ENCODE results near the gene CLASP1. TPM values are rescaled to one million over a fixed set of nuclear protein-coding genes. Genes with fewer than 3 reads are reported as not detected.

The CLASP1 gene
- total RNA-seq, 2 experiments from 2014 or later = 60.3 to 61.4 TPM

DNA sequence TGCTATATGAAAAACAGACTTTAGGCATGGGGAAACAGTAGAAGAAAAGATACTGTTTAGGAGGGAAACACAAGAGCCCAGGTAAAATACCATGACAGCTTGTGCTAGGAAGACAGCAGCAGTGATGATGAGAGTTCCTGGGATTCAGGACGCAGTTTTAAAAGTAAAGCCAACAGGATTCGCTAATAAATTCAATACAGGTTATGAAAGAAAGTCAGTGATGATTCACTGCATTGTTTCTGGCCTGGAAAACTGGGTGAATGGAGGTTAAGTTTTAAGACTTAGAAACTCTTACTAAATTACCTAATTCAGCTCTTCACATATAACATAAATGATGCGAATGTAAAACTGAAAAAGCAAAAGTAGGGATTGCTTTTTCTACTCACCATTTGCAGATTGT, 146.5 kb downstream of the CLASP1 start:
- peaks cover 52% of the 10 kb centered on the region for H3K36me3 Mint-ChIP-seq (ENCODE audit: low read depth)
- CTCF ChIA-PET = no interaction called here
- no peak overlapping the region for H3K4me3 Mint-ChIP-seq

DNA sequence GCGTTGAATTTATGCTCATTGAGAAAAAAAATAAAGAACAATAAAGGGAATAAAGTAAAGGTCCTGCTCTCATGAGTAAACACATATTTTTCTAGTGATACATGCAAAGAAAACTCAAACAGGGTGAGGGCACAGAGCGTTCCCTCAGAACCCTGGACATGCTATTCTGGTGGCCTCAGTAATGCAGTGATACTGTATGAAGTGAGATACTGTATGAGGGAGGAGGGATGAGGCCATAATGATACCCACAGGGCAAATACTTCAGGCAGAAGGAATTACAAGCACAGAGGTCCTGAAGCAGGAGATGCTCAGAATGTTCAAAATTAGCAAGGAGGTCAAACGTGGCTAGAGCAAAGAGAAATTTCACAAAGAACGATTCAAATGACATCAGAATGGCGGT, 147.0 kb downstream of the CLASP1 start:
- no peaks in the 10 kb centered on the region for H3K27me3 Mint-ChIP-seq
- no peak overlapping the region for H3K4me3 Mint-ChIP-seq
- no peak overlapping the region for H3K27ac Mint-ChIP-seq
- H3K36me3 Mint-ChIP-seq (ENCODE audit: low read depth) = peaks cover 48% of the 10 kb centered on the region
- H3K9me3 Mint-ChIP-seq = no peaks in the 10 kb centered on the region
- ChIA-PET POLR2A (no interaction called here), CTCF (no interaction called here)
- ATAC-seq = no peak
- TF ChIP-seq, protein P1, sequence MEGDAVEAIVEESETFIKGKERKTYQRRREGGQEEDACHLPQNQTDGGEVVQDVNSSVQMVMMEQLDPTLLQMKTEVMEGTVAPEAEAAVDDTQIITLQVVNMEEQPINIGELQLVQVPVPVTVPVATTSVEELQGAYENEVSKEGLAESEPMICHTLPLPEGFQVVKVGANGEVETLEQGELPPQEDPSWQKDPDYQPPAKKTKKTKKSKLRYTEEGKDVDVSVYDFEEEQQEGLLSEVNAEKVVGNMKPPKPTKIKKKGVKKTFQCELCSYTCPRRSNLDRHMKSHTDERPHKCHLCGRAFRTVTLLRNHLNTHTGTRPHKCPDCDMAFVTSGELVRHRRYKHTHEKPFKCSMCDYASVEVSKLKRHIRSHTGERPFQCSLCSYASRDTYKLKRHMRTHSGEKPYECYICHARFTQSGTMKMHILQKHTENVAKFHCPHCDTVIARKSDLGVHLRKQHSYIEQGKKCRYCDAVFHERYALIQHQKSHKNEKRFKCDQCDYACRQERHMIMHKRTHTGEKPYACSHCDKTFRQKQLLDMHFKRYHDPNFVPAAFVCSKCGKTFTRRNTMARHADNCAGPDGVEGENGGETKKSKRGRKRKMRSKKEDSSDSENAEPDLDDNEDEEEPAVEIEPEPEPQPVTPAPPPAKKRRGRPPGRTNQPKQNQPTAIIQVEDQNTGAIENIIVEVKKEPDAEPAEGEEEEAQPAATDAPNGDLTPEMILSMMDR (IDR thresholded peaks at IDR 0.05) = no peak
- H3K4me1 Mint-ChIP-seq (ENCODE audit: low read depth) = peaks cover 15% of the 10 kb centered on the region
- no peak for DNase-seq
- intact Hi-C loops (cut with micrococcal nuclease) = no loop called here

More for the DNA sequence above, 146.5 kb downstream of the CLASP1 start:
- Mint-ChIP-seq H3K27me3 (no peaks in the 10 kb centered on the region), H3K4me1 (ENCODE audit: low read depth) (peaks cover 15% of the 10 kb centered on the region), H3K9me3 (no peaks in the 10 kb centered on the region), H3K27ac (no peak overlapping the region)
- TF ChIP-seq, protein P1 (IDR thresholded peaks at IDR 0.05) = no peak
- POLR2A ChIA-PET = no interaction called here
- ATAC-seq = no peak
- intact Hi-C loops (cut with micrococcal nuclease) = no loop called here
- no peak for DNase-seq

DNA sequence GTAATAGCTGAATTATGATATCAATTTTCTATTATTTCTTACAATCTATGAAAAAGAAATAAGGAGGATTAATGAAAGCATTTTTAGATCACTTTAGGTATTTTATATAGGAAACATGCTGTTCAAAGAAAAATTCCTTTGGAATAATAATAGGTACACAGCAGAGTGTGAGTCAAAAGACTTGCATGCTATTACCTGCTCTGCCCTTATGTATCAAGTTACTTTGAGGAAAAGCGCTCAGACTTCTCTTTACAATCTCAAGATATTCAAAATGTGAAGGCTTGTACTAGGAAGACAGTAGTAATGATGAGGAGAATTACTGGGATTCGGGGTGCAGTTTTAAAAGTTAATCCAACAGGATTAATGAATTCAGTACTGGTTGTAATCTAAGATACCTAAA, 147.7 kb downstream of the CLASP1 start:
- CTCF ChIA-PET = no interaction called here
- ATAC-seq (no peak), DNase-seq (no peak)
- Mint-ChIP-seq H3K27me3 (no peaks in the 10 kb centered on the region), H3K36me3 (ENCODE audit: low read depth) (peaks cover 44% of the 10 kb centered on the region), H3K4me1 (ENCODE audit: low read depth) (peaks cover 10% of the 10 kb centered on the region), H3K4me3 (no peak overlapping the region), H3K9me3 (no peaks in the 10 kb centered on the region), H3K27ac (no peak overlapping the region)
- intact Hi-C loops (cut with micrococcal nuclease) = no loop called here
- POLR2A ChIA-PET = no interaction called here
- TF ChIP-seq, protein P1 (IDR thresholded peaks at IDR 0.05) = no peak

DNA sequence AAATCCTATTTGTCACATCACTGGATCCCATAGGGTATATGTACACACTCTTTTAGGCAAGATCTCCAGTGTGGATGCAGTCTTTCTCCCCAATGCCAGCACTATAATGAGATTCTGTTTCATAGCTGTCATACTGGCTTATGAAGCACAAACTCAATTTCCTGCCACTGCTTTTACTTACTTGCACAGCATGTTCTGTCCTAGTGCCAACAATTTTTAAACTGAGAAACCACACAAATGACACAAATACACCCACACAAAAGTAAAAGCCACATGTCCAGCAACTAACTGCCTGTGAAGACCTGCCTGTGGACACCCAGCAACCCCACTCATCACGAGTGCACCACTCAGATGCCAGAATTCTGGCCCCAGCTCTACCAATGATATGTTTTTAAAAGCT, 148.2 kb downstream of the CLASP1 start:
- no peaks in the 10 kb centered on the region for H3K27me3 Mint-ChIP-seq
- no peak for DNase-seq
- intact Hi-C loops (cut with micrococcal nuclease) = no loop called here
- peaks cover 42% of the 10 kb centered on the region for H3K36me3 Mint-ChIP-seq (ENCODE audit: low read depth)
- H3K4me1 Mint-ChIP-seq (ENCODE audit: low read depth) = peaks cover 10% of the 10 kb centered on the region
- no peak overlapping the region for H3K27ac Mint-ChIP-seq
- ChIA-PET POLR2A (interaction anchor here (1.2 kb wide), 1 partner anchor 30 kb away, joined by 4 read pairs; the partner anchor contains the start of gene RNU4ATAC), CTCF (no interaction called here)
- TF ChIP-seq, protein P1 (IDR thresholded peaks at IDR 0.05) = no peak
- H3K9me3 Mint-ChIP-seq = no peaks in the 10 kb centered on the region
- no peak overlapping the region for H3K4me3 Mint-ChIP-seq
- peak; percentile 17 for ATAC-seq

DNA sequence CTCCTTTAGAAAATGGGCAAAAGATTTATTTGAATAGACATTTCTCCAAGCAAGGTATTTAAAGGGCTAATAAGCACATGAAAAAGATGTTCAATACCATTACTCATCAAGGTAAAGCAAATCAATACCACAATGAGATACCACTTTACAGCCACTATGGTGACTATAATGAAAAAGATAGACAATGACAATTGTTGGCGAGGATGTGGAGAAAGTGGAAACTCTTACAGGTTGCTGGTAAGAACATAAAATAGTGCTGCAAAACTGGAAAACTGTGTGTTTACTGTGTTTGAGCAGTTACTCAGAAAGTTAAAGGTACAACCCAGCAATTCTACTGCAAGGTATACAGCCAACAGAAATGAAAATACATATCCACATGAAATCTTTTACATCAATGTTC, 150.5 kb downstream of the CLASP1 start:
- Mint-ChIP-seq H3K4me3 (no peak overlapping the region), H3K4me1 (ENCODE audit: low read depth) (peaks cover 19% of the 10 kb centered on the region), H3K9me3 (no peaks in the 10 kb centered on the region), H3K36me3 (ENCODE audit: low read depth) (peaks cover 46% of the 10 kb centered on the region), H3K27me3 (no peaks in the 10 kb centered on the region), H3K27ac (no peak overlapping the region)
- ChIA-PET POLR2A (no interaction called here), CTCF (no interaction called here)
- TF ChIP-seq, protein P1 (IDR thresholded peaks at IDR 0.05) = no peak
- intact Hi-C loops (cut with micrococcal nuclease) = no loop called here
- DNase-seq = no peak
- ATAC-seq = no peak
